ENCODE measurements around the gene RABGAP1.

RABGAP1 gene

GRCh38 chr9:122944960-122945888, 4.4 kb downstream of the RABGAP1 start:
- DNase-seq = no peak

- no peak for DNase-seq
Measured at GRCh38 chr9:122946461-122947005, 5.7 kb downstream of the RABGAP1 start.

GRCh38 chr9:122948313-122948712, 7.5 kb downstream of the RABGAP1 start:
- DNase-seq = no peak

GRCh38 chr9:122949696-122950095, 8.9 kb downstream of the RABGAP1 start:
- DNase-seq = no peak

GRCh38 chr9:122950263-122950662, 9.4 kb downstream of the RABGAP1 start:
- DNase-seq = no peak

- no peak for DNase-seq
Measured at GRCh38 chr9:122951056-122951455, 10.2 kb downstream of the RABGAP1 start.

- DNase-seq = no peak
Measured at GRCh38 chr9:122954253-122954691, 13.5 kb downstream of the RABGAP1 start.

GRCh38 chr9:122955961-122956360, 15.1 kb downstream of the RABGAP1 start:
- DNase-seq = no peak

GRCh38 chr9:122961139-122961538, 20.3 kb downstream of the RABGAP1 start:
- no peak for DNase-seq

- no peak for DNase-seq
Measured at GRCh38 chr9:122975196-122975595, 34.4 kb downstream of the RABGAP1 start.

- no peak for DNase-seq
Measured at GRCh38 chr9:122978601-122979000, 37.8 kb downstream of the RABGAP1 start.

- no peak for DNase-seq
Measured at GRCh38 chr9:122986010-122986409, 45.2 kb downstream of the RABGAP1 start.

GRCh38 chr9:122988141-122988540, 47.3 kb downstream of the RABGAP1 start:
- no peak for DNase-seq

GRCh38 chr9:122988920-122989621, 48.3 kb downstream of the RABGAP1 start:
- no peak for DNase-seq

GRCh38 chr9:122991370-122991830, 50.6 kb downstream of the RABGAP1 start:
- DNase-seq = peak; percentile 49 to 65

GRCh38 chr9:122996586-122996985, 55.8 kb downstream of the RABGAP1 start:
- DNase-seq = no peak

GRCh38 chr9:122998448-122998847, 57.6 kb downstream of the RABGAP1 start:
- no peak for DNase-seq

GRCh38 chr9:123000371-123001068, 59.7 kb downstream of the RABGAP1 start:
- no peak for DNase-seq

- no peak for DNase-seq
Measured at GRCh38 chr9:123002754-123003153, 61.9 kb downstream of the RABGAP1 start.

- DNase-seq = no peak
Measured at GRCh38 chr9:123003466-123003865, 62.6 kb downstream of the RABGAP1 start.

GRCh38 chr9:123005964-123006363, 65.1 kb downstream of the RABGAP1 start:
- no peak for DNase-seq

- DNase-seq = no peak
Measured at GRCh38 chr9:123007269-123007668, 66.4 kb downstream of the RABGAP1 start.

- no peak for DNase-seq
Measured at GRCh38 chr9:123008909-123009308, 68.1 kb downstream of the RABGAP1 start.

All from AML-193 (cell line).